PFSK-1 (cell line): Measurements from ENCODE around the gene PGF.

Experiments
- FOXP2 ChIP-seq: optimal IDR thresholded peaks from 2 replicates; pipeline ENCODE3; 2011; ENCODE audit warnings: borderline replicate concordance, control low read depth, inconsistent platforms; ENCODE audit not compliant: insufficient read depth; ENCODE audit errors: extremely low read length, extremely low read depth
- POLR2AphosphoS5 ChIP-seq: IDR thresholded peaks from 2 replicates; pipeline ENCODE4 v1.6.1; 2012; ENCODE audit warnings: low read depth, mild to moderate bottlenecking, control low read depth, low read length, moderate library complexity
- SIN3A ChIP-seq: IDR thresholded peaks from 2 replicates; pipeline ENCODE4 v1.6.1; 2012; ENCODE audit warnings: mild to moderate bottlenecking, low read length, moderate library complexity, borderline replicate concordance; ENCODE audit not compliant: insufficient read depth
- TAF1 ChIP-seq: IDR thresholded peaks from 2 replicates; pipeline ENCODE4 v1.6.1; 2012; ENCODE audit warnings: low read length, control low read depth, borderline replicate concordance; ENCODE audit not compliant: insufficient read depth
- TF ChIP-seq, protein P1 (sequence below), 2 experiments: IDR thresholded peaks; 2 replicates each; pipeline versions ENCODE4 v1.6.1 to v1.8.0; 2011 to 2012; ENCODE audit warnings: low read depth in 2 of 2, low read length in 2 of 2, control low read depth in 1 of 2, inconsistent platforms in 1 of 2, mild to moderate bottlenecking in 1 of 2, moderate library complexity in 1 of 2; ENCODE audit not compliant: insufficient read depth in 1 of 2

PGF gene

DNA sequence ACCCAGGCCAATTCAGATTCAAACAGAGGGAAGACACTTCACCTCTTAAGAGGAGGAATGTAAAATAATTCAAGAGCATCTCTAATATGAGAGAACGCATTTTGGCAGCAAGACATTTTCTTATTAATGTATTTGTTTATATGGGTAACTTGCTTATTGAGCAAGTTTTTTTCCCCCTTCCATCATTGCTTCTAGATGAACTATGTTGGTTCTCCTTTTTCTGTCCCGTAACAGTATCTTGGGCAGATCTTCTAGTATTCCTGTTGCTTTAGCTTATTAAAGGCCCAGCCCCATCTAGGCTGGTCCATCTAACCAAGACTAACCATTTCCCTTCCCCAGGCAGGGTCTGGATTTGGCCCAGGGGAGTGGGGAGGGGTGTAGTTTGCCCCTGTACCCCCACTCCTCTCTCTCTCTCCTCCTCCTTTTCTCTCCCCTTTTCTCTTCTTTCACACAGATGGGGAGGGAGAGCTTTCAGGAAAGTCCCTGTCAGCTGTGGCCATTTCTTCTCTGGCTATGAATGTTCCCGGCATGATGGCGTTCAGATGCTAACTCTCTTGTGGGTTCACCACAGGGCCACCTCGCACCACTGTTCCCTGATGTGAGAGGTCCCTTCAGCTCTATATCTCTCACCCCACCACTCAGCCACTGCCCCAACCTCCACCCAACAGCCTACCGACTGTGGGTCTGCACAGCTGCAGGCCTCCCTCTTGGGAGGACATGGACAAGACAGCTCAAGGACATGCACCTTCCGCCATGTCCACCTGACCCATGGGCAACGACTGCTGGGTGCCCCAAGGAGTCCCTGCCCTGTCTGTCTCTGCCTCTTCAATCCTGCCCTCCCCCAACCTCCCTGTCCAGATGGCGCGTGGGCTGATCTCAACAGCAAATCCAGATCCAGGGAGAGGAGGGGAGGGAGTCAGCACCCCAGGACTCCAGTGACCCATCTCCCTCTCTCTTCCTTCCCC, 16.6 kb downstream of the PGF start:
- TF ChIP-seq SIN3A = no peak
- no peak for TF ChIP-seq POLR2AphosphoS5
- TF ChIP-seq, protein P1, sequence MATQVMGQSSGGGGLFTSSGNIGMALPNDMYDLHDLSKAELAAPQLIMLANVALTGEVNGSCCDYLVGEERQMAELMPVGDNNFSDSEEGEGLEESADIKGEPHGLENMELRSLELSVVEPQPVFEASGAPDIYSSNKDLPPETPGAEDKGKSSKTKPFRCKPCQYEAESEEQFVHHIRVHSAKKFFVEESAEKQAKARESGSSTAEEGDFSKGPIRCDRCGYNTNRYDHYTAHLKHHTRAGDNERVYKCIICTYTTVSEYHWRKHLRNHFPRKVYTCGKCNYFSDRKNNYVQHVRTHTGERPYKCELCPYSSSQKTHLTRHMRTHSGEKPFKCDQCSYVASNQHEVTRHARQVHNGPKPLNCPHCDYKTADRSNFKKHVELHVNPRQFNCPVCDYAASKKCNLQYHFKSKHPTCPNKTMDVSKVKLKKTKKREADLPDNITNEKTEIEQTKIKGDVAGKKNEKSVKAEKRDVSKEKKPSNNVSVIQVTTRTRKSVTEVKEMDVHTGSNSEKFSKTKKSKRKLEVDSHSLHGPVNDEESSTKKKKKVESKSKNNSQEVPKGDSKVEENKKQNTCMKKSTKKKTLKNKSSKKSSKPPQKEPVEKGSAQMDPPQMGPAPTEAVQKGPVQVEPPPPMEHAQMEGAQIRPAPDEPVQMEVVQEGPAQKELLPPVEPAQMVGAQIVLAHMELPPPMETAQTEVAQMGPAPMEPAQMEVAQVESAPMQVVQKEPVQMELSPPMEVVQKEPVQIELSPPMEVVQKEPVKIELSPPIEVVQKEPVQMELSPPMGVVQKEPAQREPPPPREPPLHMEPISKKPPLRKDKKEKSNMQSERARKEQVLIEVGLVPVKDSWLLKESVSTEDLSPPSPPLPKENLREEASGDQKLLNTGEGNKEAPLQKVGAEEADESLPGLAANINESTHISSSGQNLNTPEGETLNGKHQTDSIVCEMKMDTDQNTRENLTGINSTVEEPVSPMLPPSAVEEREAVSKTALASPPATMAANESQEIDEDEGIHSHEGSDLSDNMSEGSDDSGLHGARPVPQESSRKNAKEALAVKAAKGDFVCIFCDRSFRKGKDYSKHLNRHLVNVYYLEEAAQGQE (IDR thresholded peaks at IDR 0.05; ENCODE audit: insufficient read depth in 1 of 2, low read depth in 2 of 2, low read length in 2 of 2) = no peak
- TF ChIP-seq TAF1 = no peak
- no peak for TF ChIP-seq FOXP2

DNA sequence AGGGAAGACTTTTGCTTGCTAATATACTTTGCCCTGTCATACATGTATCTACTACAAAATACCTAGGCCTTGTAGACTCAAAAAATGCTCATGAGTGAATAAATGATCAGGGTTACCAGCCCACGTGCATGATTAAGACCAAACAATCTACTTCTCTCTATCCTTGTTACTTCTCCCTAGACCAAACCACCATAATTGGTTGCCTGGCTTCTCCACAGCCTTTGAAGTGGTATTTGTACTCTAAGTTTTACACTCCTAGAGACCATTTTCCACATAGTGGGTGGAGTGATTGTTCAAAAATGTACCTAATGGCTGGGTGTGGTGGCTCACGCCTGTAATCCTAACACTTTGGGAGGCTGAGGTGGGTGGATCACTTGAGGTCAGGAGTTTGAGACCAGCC, 18.2 kb downstream of the PGF start:
- TF ChIP-seq SIN3A (no peak), TAF1 (no peak), POLR2AphosphoS5 (no peak)
- TF ChIP-seq, protein P1 (IDR thresholded peaks at IDR 0.05; ENCODE audit: insufficient read depth in 1 of 2, low read depth in 2 of 2, low read length in 2 of 2) = no peak

DNA sequence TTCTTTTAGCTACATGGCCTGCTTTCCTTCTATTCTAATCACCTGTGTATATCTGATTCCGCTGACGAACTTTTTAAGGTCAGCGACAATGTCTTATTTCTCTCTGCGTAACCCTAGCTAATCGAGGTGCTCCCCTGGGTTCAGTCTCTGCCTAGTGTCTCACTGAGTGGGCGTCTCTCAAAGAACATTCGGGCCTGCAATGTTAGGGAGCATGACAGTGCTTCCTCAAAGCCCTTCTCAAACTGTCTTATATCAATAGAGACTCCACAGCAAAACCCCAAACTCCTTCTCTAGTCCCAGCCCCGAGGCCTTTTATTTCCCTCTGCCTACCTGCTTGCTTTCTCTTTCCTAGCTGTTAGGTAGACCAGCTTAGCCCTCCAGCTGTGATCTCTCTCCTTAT, 18.7 kb downstream of the PGF start:
- TF ChIP-seq FOXP2 (no peak), SIN3A (no peak), POLR2AphosphoS5 (no peak), TAF1 (no peak)
- TF ChIP-seq, protein P1 (IDR thresholded peaks at IDR 0.05; ENCODE audit: insufficient read depth in 1 of 2, low read depth in 2 of 2, low read length in 2 of 2) = no peak

DNA sequence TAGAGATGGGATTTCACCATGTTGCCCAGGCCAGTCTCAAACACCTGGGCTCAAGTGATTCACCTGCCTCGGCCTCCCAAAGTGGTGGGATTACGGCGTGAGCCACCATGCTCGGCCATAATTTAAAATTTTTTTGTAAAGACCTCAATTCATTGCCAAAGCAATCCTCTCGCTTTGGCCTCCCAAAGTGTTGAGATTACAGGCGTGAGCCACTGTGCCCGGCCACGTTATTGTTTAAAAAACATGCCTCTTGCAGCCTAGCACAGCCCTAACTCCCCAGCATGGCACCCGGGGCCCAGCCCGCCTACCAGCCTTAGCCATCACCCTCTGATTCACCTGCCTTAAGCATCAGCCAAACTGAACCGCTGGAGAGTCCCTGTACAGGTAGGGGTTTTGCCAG, 19.2 kb downstream of the PGF start:
- TF ChIP-seq, protein P1 (IDR thresholded peaks at IDR 0.05; ENCODE audit: insufficient read depth in 1 of 2, low read depth in 2 of 2, low read length in 2 of 2) = no peak
- TF ChIP-seq SIN3A = no peak
- TF ChIP-seq TAF1 = no peak
- no peak for TF ChIP-seq FOXP2
- no peak for TF ChIP-seq POLR2AphosphoS5
